D721Med (cell line): ENCODE data around the gene STPG4.

Source experiments
- DNase-seq: peaks from one replicate; pipeline ENCODE4 v3.0.0; 2011; ENCODE audit warnings: low spot score; ENCODE audit not compliant: insufficient read length
- FAIRE-seq: peaks from 2 replicates; lab custom pipeline; 2011; peaks lifted over from hg19 to GRCh38; lab: Jason Lieb, UNC
- CTCF ChIP-seq: IDR thresholded peaks from 2 replicates; pipeline ENCODE4 v1.5.1; 2012; ENCODE audit warnings: mild to moderate bottlenecking, control low read depth; ENCODE audit not compliant: insufficient read depth; ENCODE audit errors: missing control alignments

STPG4 gene, protein sequence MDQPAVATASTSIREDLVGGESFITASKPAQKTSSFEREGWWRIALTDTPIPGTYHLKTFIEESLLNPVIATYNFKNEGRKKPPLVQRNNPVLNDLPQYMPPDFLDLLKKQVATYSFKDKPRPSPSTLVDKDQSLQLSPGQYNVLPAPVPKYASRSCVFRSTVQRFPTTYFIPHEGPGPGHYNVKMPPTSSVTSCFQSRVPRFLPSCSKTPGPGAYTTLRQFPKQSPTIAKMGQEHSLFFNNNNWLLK

GRCh38 chr2:47155091-47155876 is at the start of gene STPG4:
STPG4 (minus strand) TSS chr2:47155308; CDS start chr2:47155251, 57 bp downstream.
- FAIRE-seq (no peak), DNase-seq (no peak)
- no peak for TF ChIP-seq CTCF

DNA sequence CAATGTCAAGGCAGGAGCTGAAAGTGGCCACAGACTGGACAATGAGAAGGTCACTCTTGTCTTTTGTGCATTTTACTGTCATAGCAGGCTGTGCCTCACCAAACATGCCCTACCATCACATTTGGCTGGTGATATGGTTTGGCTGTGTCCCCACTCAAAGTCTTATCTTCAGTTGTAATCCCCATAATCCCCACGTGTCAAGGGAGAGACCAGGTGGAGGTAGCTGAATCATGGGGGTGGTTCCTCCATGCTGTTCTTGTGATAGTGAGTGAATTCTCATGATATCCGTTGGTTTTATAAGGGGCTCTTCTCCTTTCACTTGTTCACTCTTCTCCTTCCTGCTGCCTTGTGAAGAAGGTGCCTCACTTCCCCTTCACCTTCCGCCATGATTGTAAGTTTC is 49.6 kb upstream of the STPG4 start:
- TF ChIP-seq CTCF, result no peak
- DNase-seq (no peak), FAIRE-seq (no peak)

- no peak for TF ChIP-seq CTCF
- DNase-seq (no peak), FAIRE-seq (no peak)
Measured at GRCh38 chr2:47203995-47204394, 48.9 kb upstream of the STPG4 start.

- no peak for TF ChIP-seq CTCF
- DNase-seq, result no peak
- FAIRE-seq, result no peak
Measured at GRCh38 chr2:47201224-47201623, 46.1 kb upstream of the STPG4 start.

DNA sequence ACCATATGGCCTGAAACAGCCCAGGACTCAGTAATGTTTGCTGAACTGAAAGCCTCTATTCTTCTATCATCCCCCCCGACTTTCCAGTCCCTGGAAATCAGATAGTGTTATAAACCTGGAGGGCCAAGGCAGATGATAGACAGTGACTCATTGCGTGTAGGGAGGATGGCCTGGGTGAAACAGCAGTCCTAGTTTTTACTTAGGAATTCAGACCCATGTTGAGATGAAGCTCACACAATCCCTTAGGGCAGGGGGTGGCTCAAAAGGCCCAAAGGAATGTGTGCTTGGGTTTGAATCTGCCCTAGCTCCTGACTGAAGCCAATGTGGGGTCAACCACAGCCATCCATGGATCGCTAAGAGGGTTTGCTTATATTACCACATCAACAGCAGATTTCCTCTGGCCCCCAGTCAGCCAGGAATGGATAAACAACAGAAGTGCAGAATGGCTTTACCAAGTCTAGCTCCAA is 43.9 kb upstream of the STPG4 start:
- DNase-seq, result no peak
- FAIRE-seq, result no peak
- TF ChIP-seq CTCF, result no peak

- DNase-seq (no peak), FAIRE-seq (no peak)
- TF ChIP-seq CTCF, result no peak
Measured at GRCh38 chr2:47196499-47196898, 41.4 kb upstream of the STPG4 start.

DNA sequence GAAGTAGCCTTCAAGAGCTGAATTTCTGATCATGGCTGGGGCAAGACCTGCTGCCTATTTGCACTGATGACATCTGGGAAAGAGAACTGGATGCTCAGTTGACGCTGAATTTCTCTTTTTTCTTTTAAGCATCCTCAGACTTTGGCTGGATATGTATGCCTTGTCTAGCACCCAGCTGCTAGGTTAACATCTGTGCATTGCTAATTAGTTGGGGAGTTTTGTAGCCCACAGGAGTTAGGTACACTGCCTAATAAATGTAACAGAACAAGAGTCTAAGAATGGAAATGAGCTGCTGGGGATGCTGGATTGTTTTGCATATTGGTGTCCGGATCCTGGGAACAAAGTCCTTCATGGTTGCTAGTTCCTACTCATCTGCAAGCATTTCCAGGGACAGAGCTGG is 40.9 kb upstream of the STPG4 start:
- TF ChIP-seq CTCF, result no peak
- FAIRE-seq, result no peak

More for the DNA sequence above, 40.9 kb upstream of the STPG4 start:
- no peak for DNase-seq
